ENCODE measurements around the gene GAB1.
A peak's percentile ranks its signal among the peaks of the same experiment; 100 is the strongest.
"Not testable (repeated sequence)": the region's sequence is repeated elsewhere in the genome, so short reads cannot be mapped to it uniquely, and the experiment has no call there.

GAB1 gene

GRCh38 chr4:143346206-143346605 is 9.5 kb downstream of the GAB1 start:
- Mint-ChIP-seq H3K27me3 (ENCODE audit: low read depth, poor library complexity) (no peaks in the 10 kb centered on the region), H3K36me3 (ENCODE audit: low read depth) (peaks cover 17% of the 10 kb centered on the region), H3K4me1 (peaks cover 12% of the 10 kb centered on the region), H3K27ac (peak overlapping the region; percentile 28), H3K4me3 (no peak overlapping the region), H3K9me3 (no peaks in the 10 kb centered on the region)
- no peak for DNase-seq
- TF ChIP-seq CTCF (IDR thresholded peaks at IDR 0.05): no peak

- H3K36me3 Mint-ChIP-seq (ENCODE audit: low read depth): peaks cover 16% of the 10 kb centered on the region
- peaks cover 18% of the 10 kb centered on the region for H3K4me1 Mint-ChIP-seq
- H3K9me3 Mint-ChIP-seq: peaks cover 3% of the 10 kb centered on the region
- no peak overlapping the region for H3K4me3 Mint-ChIP-seq
- no peak for TF ChIP-seq CTCF (IDR thresholded peaks at IDR 0.05)
- DNase-seq: no peak
- H3K27me3 Mint-ChIP-seq (ENCODE audit: low read depth, poor library complexity): peaks cover 2% of the 10 kb centered on the region
- H3K27ac Mint-ChIP-seq: no peak overlapping the region
Observed at GRCh38 chr4:143347484-143348111, 10.9 kb downstream of the GAB1 start.

GRCh38 chr4:143348233-143349077 is 11.8 kb downstream of the GAB1 start:
- H3K27me3 Mint-ChIP-seq (ENCODE audit: low read depth, poor library complexity): peaks cover 2% of the 10 kb centered on the region
- H3K27ac Mint-ChIP-seq: no peak overlapping the region
- DNase-seq: no peak
- peaks cover 16% of the 10 kb centered on the region for H3K36me3 Mint-ChIP-seq (ENCODE audit: low read depth)
- no peak for TF ChIP-seq CTCF (IDR thresholded peaks at IDR 0.05)
- no peak overlapping the region for H3K4me3 Mint-ChIP-seq
- H3K9me3 Mint-ChIP-seq: peaks cover 3% of the 10 kb centered on the region
- peaks cover 15% of the 10 kb centered on the region for H3K4me1 Mint-ChIP-seq

GRCh38 chr4:143349858-143350527 is 13.3 kb downstream of the GAB1 start:
- not testable (repeated sequence) for H3K4me3 Mint-ChIP-seq; H3K27ac Mint-ChIP-seq; H3K9me3 Mint-ChIP-seq; H3K4me1 Mint-ChIP-seq; H3K27me3 Mint-ChIP-seq (ENCODE audit: low read depth, poor library complexity); DNase-seq
- H3K36me3 Mint-ChIP-seq (ENCODE audit: low read depth): peaks cover 16% of the 10 kb centered on the region

- no peak for TF ChIP-seq CTCF (IDR thresholded peaks at IDR 0.05)
- Mint-ChIP-seq H3K9me3 (peaks cover 3% of the 10 kb centered on the region), H3K36me3 (ENCODE audit: low read depth) (peaks cover 22% of the 10 kb centered on the region), H3K4me3 (no peak overlapping the region), H3K4me1 (peaks cover 12% of the 10 kb centered on the region), H3K27me3 (ENCODE audit: low read depth, poor library complexity) (peaks cover 2% of the 10 kb centered on the region), H3K27ac (no peak overlapping the region)
- no peak for DNase-seq
Observed at GRCh38 chr4:143351149-143351691, 14.5 kb downstream of the GAB1 start.

Data from nephron progenitor cell (in vitro differentiated cells).